Right kidney (tissue), 1 donor: ENCODE results near the gene TUT4.
A peak's percentile ranks its signal among the peaks of the same experiment; 100 is the strongest.

Source experiments
- DNase-seq: peaks from one replicate; pipeline ENCODE4 v3.0.0-alpha.2; 2016

Gene TUT4

GRCh38 chr1:52404116-52404974 is 148.5 kb downstream of the TUT4 start, which contains the start of the genes ORC1 and PRPF38A:
Gene ORC1 (minus strand): TSS chr1:52404423. CDS start chr1:52402223, 2,200 bp downstream.
Gene PRPF38A (plus strand): TSS chr1:52404602. CDS start chr1:52404750, 148 bp downstream.
- DNase-seq, result peak; percentile 89

- DNase-seq, result no peak
Observed at GRCh38 chr1:52403566-52404115, 149.3 kb downstream of the TUT4 start.

GRCh38 chr1:52402860-52403240 is 150.0 kb downstream of the TUT4 start:
- DNase-seq, result no peak

- no peak for DNase-seq
Observed at GRCh38 chr1:52400131-52400530, 152.8 kb downstream of the TUT4 start.

GRCh38 chr1:52399629-52400028 is 153.3 kb downstream of the TUT4 start:
- DNase-seq, result no peak

GRCh38 chr1:52393174-52393573 is 159.7 kb downstream of the TUT4 start:
- DNase-seq, result no peak

GRCh38 chr1:52386458-52386857 is 166.4 kb downstream of the TUT4 start:
- DNase-seq, result no peak

GRCh38 chr1:52385376-52385775 is 167.5 kb downstream of the TUT4 start:
- no peak for DNase-seq
